IMR-90 (cell line): ENCODE data around the gene EDC4. TPM values are rescaled to one million over a fixed set of nuclear protein-coding genes. Genes with fewer than 3 reads are reported as not detected.

Experiments
- ATAC-seq: fragments of 200-7000 bp; cut with Tn5 transposase; 2 replicates; pipeline ENCODE4 v1.9.1; 2020; ENCODE audit warnings: low read depth, mild to moderate bottlenecking, moderate library complexity
- BruUV-seq: library from RNA; stranded (reverse); fragments of 400-500 nt; replicated peaks from 2 replicates; lab custom pipeline; 2021; lab: Mats Ljungman, UMichigan
- CTCF ChIA-PET: fragments of 300-600 bp; formaldehyde crosslinking; extraction: SDS; loops from one replicate; lab custom pipeline; 2021; ENCODE audit warnings: antibody characterized with exemption; lab: Yijun Ruan, JAX
- POLR2A ChIA-PET: fragments of 300-600 bp; sonication (Branson Sonifier 250); formaldehyde crosslinking; loops from one replicate; lab custom pipeline; 2022; ENCODE audit warnings: antibody characterized with exemption; ENCODE audit not compliant: unreplicated experiment; lab: Charles Lee
- DNase-seq: peaks from one replicate; pipeline ENCODE4 v3.0.0; 2013
- H2AFZ ChIP-seq: replicated peaks from 2 replicates; pipeline ENCODE3; 2013; ENCODE audit warnings: low read length, mild to moderate bottlenecking; ENCODE audit not compliant: poor library complexity
- H2AK5ac ChIP-seq: 2 replicates; pipeline ENCODE4 v1.6.1; 2013; ENCODE audit warnings: low read depth, low read length, inconsistent platforms
- H2AK9ac ChIP-seq: replicated peaks from 2 replicates; pipeline ENCODE3; 2013; ENCODE audit warnings: mild to moderate bottlenecking, low read depth, low read length, moderate library complexity; ENCODE audit not compliant: poor library complexity
- H2BK120ac ChIP-seq: 2 replicates; pipeline ENCODE4 v1.6.1; 2013; ENCODE audit warnings: low read depth, low read length, inconsistent platforms
- H2BK15ac ChIP-seq: 3 replicates; pipeline ENCODE4 v1.6.1; 2013; ENCODE audit warnings: low read depth, low read length, inconsistent platforms
- H2BK20ac ChIP-seq: 2 replicates; pipeline ENCODE4 v1.6.1; 2013; ENCODE audit warnings: low read depth, mild to moderate bottlenecking, inconsistent platforms, low read length, moderate library complexity
- H2BK5ac ChIP-seq: 2 replicates; pipeline ENCODE4 v1.6.1; 2013; ENCODE audit warnings: mild to moderate bottlenecking, low read depth, low read length, inconsistent platforms; ENCODE audit not compliant: poor library complexity, severe bottlenecking
- H3K14ac ChIP-seq: replicated peaks from 2 replicates; pipeline ENCODE4 v1.6.1; 2013; ENCODE audit warnings: low read depth, low read length, inconsistent platforms
- H3K18ac ChIP-seq: 2 replicates; pipeline ENCODE4 v1.6.1; 2013; ENCODE audit warnings: low read depth, low read length, control low read depth
- H3K23ac ChIP-seq: 2 replicates; pipeline ENCODE4 v1.6.1; 2013; ENCODE audit warnings: low read depth, low read length, inconsistent platforms
- H3K27ac ChIP-seq: 2 replicates; pipeline ENCODE4 v1.5.1; 2013; ENCODE audit warnings: mild to moderate bottlenecking, control low read depth, low read length; ENCODE audit not compliant: insufficient read depth
- H3K27me3 ChIP-seq: 2 replicates; pipeline ENCODE4 v1.6.1; 2013; ENCODE audit warnings: low read length; ENCODE audit not compliant: control insufficient read depth, insufficient read depth
- H3K36me3 ChIP-seq: 2 replicates; pipeline ENCODE4 v1.6.1; 2013; ENCODE audit warnings: low read length, mixed read lengths; ENCODE audit not compliant: control insufficient read depth, insufficient read depth
- H3K4ac ChIP-seq: 2 replicates; pipeline ENCODE4 v1.6.1; 2013; ENCODE audit warnings: low read depth, low read length, inconsistent platforms
- H3K4me1 ChIP-seq: 2 replicates; pipeline ENCODE4 v1.6.1; 2013; ENCODE audit warnings: low read length, mixed read lengths; ENCODE audit not compliant: control insufficient read depth, insufficient read depth
- H3K4me2 ChIP-seq: 2 replicates; pipeline ENCODE4 v1.6.1; 2013; ENCODE audit warnings: low read depth, mild to moderate bottlenecking, control low read depth, low read length, moderate library complexity
- H3K4me3 ChIP-seq: 2 replicates; pipeline ENCODE4 v1.5.1; 2013; ENCODE audit warnings: low read depth, mild to moderate bottlenecking, control low read depth, low read length, moderate library complexity; ENCODE audit not compliant: insufficient read depth
- H3K56ac ChIP-seq: 2 replicates; pipeline ENCODE4 v1.6.1; 2013; ENCODE audit warnings: low read length, inconsistent platforms; ENCODE audit not compliant: insufficient read depth; ENCODE audit errors: extremely low read depth
- H3K79me1 ChIP-seq, 2 experiments: 2 replicates each; pipeline ENCODE4 v1.6.1; 2013; ENCODE audit warnings: low read length in 2 of 2, inconsistent platforms in 1 of 2, low read depth in 1 of 2
- H3K9ac ChIP-seq: 2 replicates; pipeline ENCODE4 v1.6.1; 2013; ENCODE audit warnings: low read depth, low read length, control low read depth
- H3K9me1 ChIP-seq: 2 replicates; pipeline ENCODE4 v1.6.1; 2013; ENCODE audit warnings: low read length, inconsistent platforms; ENCODE audit not compliant: insufficient read depth
- H3K9me3 ChIP-seq: 2 replicates; pipeline ENCODE4 v1.6.1; 2013; ENCODE audit warnings: low read length; ENCODE audit not compliant: control insufficient read depth, insufficient read depth
- H4K20me1 ChIP-seq: 2 replicates; pipeline ENCODE4 v1.6.1; 2013; ENCODE audit warnings: low read length, inconsistent platforms; ENCODE audit not compliant: insufficient read depth
- H4K5ac ChIP-seq: 2 replicates; pipeline ENCODE4 v1.6.1; 2013; ENCODE audit warnings: mild to moderate bottlenecking, low read depth, low read length, control low read depth
- H4K8ac ChIP-seq, 2 experiments: 2 replicates each; pipeline ENCODE4 v1.6.1; 2013; ENCODE audit warnings: low read depth in 2 of 2, low read length in 2 of 2, control low read depth in 1 of 2, inconsistent platforms in 1 of 2
- H4K91ac ChIP-seq: 2 replicates; pipeline ENCODE4 v1.6.1; 2013; ENCODE audit warnings: low read depth, low read length, inconsistent platforms; ENCODE audit not compliant: insufficient read depth
- BHLHE40 ChIP-seq: fragments of 150-350 bp; IDR thresholded peaks from 2 replicates; pipeline ENCODE4 v1.6.1; 2016; ENCODE audit warnings: mild to moderate bottlenecking, low read depth, low read length
- CEBPB ChIP-seq: IDR thresholded peaks from 2 replicates; pipeline ENCODE4 v1.6.1; 2012; ENCODE audit warnings: low read depth, low read length, improper control_type of control experiment
- FOS ChIP-seq: fragments of 150-350 bp; IDR thresholded peaks from 2 replicates; pipeline ENCODE4 v1.6.1; 2016; ENCODE audit warnings: low read depth, low read length
- MAFK ChIP-seq: IDR thresholded peaks from 2 replicates; pipeline ENCODE4 v1.6.1; 2012; ENCODE audit warnings: low read depth, low read length, improper control_type of control experiment
- MAZ ChIP-seq: IDR thresholded peaks from 2 replicates; pipeline ENCODE4 v1.6.1; 2012; ENCODE audit warnings: low read depth, mild to moderate bottlenecking, low read length, improper control_type of control experiment, moderate library complexity, borderline replicate concordance
- MXI1 ChIP-seq: IDR thresholded peaks from 2 replicates; pipeline ENCODE4 v1.6.1; 2012; ENCODE audit warnings: low read depth, mild to moderate bottlenecking, low read length, moderate library complexity, borderline replicate concordance
- POLR2A ChIP-seq: IDR thresholded peaks from 2 replicates; pipeline ENCODE4 v1.6.1; 2012; ENCODE audit warnings: mild to moderate bottlenecking, low read depth, low read length
- RAD21 ChIP-seq: IDR thresholded peaks from 2 replicates; pipeline ENCODE4 v1.6.1; 2012; ENCODE audit warnings: low read length, improper control_type of control experiment
- RCOR1 ChIP-seq: IDR thresholded peaks from 2 replicates; pipeline ENCODE4 v1.6.1; 2012; ENCODE audit warnings: mild to moderate bottlenecking, low read length, improper control_type of control experiment; ENCODE audit not compliant: insufficient replicate concordance
- RFX5 ChIP-seq: IDR thresholded peaks from 2 replicates; pipeline ENCODE4 v1.8.0; 2012; ENCODE audit warnings: low read depth, mild to moderate bottlenecking, low read length, moderate library complexity
- SMC3 ChIP-seq: fragments of 150-350 bp; IDR thresholded peaks from 2 replicates; pipeline ENCODE4 v1.6.1; 2016; ENCODE audit warnings: low read depth, mild to moderate bottlenecking, antibody characterized with exemption, low read length, moderate library complexity
- WGBS, 2 experiments: methylation state at CpG; one replicate each; pipeline versions ENCODE4 v1.1.5 to v1.1.7; 2013; ENCODE audit warnings: missing lambda C conversion rate in 2 of 2; ENCODE audit not compliant: insufficient read length in 1 of 2; ENCODE audit errors: extremely low coverage in 2 of 2; 5-methylcytosine and 5-hydroxymethylcytosine counted together
- dilution Hi-C: fragments of 300-500 bp; cut with HindIII; formaldehyde crosslinking; loops from one replicate; pipeline ENCODE4 v1.14.3; 2018; ENCODE audit warnings: low sequenced_read_pairs; ENCODE audit not compliant: unreplicated experiment
- in situ Hi-C: fragments of 300-500 bp; cut with MboI; formaldehyde crosslinking; loops from 3 replicates; pipeline ENCODE4 v1.14.3; 2019; ENCODE audit warnings: low sequenced_read_pairs, inconsistent platforms, mixed read lengths
- intact Hi-C: fragments of 100-400 bp; cut with micrococcal nuclease; formaldehyde crosslinking; loops from 2 replicates; pipeline ENCODE4 v1.10.0; 2022
- polyA plus RNA-seq, 3 experiments: library from polyadenylated mRNA; depleted of rRNA; stranded (reverse); fragments of >200 nt; gene quantifications; 2 replicates each; pipeline ENCODE4 v1.2.3, GENCODE V29; 2012; ENCODE audit warnings: low replicate concordance in 1 of 3
- total RNA-seq: library from RNA; depleted of rRNA; stranded (reverse); fragments of >200 nt; gene quantifications from 2 replicates; pipeline ENCODE4 v1.2.3, GENCODE V29; 2012
- TF ChIP-seq, protein P1 (sequence below): fragments of 150-350 bp; IDR thresholded peaks from 2 replicates; pipeline ENCODE4 v1.6.1; 2016; ENCODE audit warnings: low read depth, mild to moderate bottlenecking, low read length, moderate library complexity, borderline replicate concordance
- TF ChIP-seq, protein P2 (sequence below): conservative IDR thresholded peaks from 2 replicates; pipeline ENCODE4 v1.5.1; 2012; ENCODE audit warnings: mild to moderate bottlenecking, low read depth, low read length, improper control_type of control experiment

EDC4 gene
- total and polyA plus RNA-seq, 2 of the 4 experiments (the other 2 are of a cell fraction) = 33.2 to 64.0 TPM

DNA sequence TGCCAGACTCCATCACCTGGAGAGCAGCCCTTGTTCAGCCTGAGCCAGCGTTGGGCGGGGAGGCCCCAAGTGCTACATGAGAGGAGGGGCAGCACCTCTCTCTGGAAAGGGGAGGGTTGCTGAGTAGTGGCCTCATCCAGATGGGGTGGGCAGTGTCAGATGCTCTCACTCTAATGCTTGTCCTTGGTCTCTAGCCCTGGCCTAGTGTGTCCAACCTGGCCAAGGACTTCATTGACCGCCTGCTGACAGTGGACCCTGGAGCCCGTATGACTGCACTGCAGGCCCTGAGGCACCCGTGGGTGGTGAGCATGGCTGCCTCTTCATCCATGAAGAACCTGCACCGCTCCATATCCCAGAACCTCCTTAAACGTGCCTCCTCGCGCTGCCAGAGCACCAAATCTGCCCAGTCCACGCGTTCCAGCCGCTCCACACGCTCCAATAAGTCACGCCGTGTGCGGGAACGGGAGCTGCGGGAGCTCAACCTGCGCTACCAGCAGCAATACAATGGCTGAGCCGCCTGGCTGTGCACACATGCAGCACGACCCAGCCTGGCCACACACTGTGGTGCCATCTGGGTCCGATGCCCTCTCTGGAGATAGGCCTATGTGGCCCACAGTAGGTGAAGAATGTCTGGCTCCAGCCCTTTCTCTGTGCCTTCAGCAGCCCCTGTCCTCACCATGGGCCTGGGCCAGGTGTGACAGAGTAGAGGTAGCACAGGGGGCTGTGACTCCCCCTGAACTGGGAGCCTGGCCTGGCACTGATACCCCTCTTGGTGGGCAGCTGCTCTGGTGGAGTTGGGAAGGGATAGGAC lies 54.5 kb downstream of the EDC4 start:
- no peak overlapping the region for H2AFZ ChIP-seq
- no peaks in the 10 kb centered on the region for H3K4me1 ChIP-seq
- H3K23ac ChIP-seq = no peak overlapping the region
- H2AK9ac ChIP-seq = no peak overlapping the region
- H3K9ac ChIP-seq = no peak overlapping the region
- no peaks in the 10 kb centered on the region for H3K9me1 ChIP-seq
- H3K4me3 ChIP-seq = no peak overlapping the region
- H4K5ac ChIP-seq = no peak overlapping the region
- peaks cover 29% of the 10 kb centered on the region for H3K36me3 ChIP-seq
- POLR2A ChIA-PET = no interaction called here
- H4K8ac ChIP-seq = no peak overlapping the region
- CTCF ChIA-PET = no interaction called here
- 97% methylated on average over 15 of the region's 22 CpGs; no CpG with 5 or more reads in 1 of the 2 experiments for WGBS, 2 experiments
- H3K18ac ChIP-seq = no peak overlapping the region
- dilution Hi-C loops (no loop called here), intact Hi-C loops (no loop called here), in situ Hi-C loops (loop anchor here (5.0 to 25.0 kb wide), 3 partner anchors 115 to 390 kb away; partner anchors contain the start of gene RIPOR1)
- no peak overlapping the region for H3K4ac ChIP-seq
- DNase-seq (no peak), ATAC-seq (no peak)
- H2BK5ac ChIP-seq = no peak overlapping the region
- H2BK15ac ChIP-seq = no peak overlapping the region
- H2BK120ac ChIP-seq = no peak overlapping the region
- peaks cover 5 to 35% of the 10 kb centered on the region in 2 experiments; a peak in 2 of 4 replicates for H3K79me1 ChIP-seq
- no peak overlapping the region for H3K14ac ChIP-seq
- no peak for TF ChIP-seq RFX5
- TF ChIP-seq MAZ = no peak
- TF ChIP-seq CEBPB = no peak
- TF ChIP-seq RCOR1 = no peak
- TF ChIP-seq MXI1 = no peak
- no peak for TF ChIP-seq POLR2A
- TF ChIP-seq, protein P1, sequence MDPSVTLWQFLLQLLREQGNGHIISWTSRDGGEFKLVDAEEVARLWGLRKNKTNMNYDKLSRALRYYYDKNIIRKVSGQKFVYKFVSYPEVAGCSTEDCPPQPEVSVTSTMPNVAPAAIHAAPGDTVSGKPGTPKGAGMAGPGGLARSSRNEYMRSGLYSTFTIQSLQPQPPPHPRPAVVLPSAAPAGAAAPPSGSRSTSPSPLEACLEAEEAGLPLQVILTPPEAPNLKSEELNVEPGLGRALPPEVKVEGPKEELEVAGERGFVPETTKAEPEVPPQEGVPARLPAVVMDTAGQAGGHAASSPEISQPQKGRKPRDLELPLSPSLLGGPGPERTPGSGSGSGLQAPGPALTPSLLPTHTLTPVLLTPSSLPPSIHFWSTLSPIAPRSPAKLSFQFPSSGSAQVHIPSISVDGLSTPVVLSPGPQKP = no peak
- TF ChIP-seq, protein P2, sequence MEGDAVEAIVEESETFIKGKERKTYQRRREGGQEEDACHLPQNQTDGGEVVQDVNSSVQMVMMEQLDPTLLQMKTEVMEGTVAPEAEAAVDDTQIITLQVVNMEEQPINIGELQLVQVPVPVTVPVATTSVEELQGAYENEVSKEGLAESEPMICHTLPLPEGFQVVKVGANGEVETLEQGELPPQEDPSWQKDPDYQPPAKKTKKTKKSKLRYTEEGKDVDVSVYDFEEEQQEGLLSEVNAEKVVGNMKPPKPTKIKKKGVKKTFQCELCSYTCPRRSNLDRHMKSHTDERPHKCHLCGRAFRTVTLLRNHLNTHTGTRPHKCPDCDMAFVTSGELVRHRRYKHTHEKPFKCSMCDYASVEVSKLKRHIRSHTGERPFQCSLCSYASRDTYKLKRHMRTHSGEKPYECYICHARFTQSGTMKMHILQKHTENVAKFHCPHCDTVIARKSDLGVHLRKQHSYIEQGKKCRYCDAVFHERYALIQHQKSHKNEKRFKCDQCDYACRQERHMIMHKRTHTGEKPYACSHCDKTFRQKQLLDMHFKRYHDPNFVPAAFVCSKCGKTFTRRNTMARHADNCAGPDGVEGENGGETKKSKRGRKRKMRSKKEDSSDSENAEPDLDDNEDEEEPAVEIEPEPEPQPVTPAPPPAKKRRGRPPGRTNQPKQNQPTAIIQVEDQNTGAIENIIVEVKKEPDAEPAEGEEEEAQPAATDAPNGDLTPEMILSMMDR = no peak
- no peak for TF ChIP-seq FOS
- TF ChIP-seq BHLHE40 = no peak
- TF ChIP-seq MAFK = no peak
- no peak for TF ChIP-seq SMC3
- TF ChIP-seq RAD21 = no peak
- no peak overlapping the region for H2BK20ac ChIP-seq
- H3K9me3 ChIP-seq = no peaks in the 10 kb centered on the region
- no TSS peak for BruUV-seq
- H3K27me3 ChIP-seq = no peaks in the 10 kb centered on the region
- H3K4me2 ChIP-seq = no peak overlapping the region
- H4K20me1 ChIP-seq = peaks cover 46% of the 10 kb centered on the region
- H2AK5ac ChIP-seq = no peak overlapping the region
- no peak overlapping the region for H3K27ac ChIP-seq
- H3K56ac ChIP-seq = no peak overlapping the region
- no peak overlapping the region for H4K91ac ChIP-seq
